ENCODE data around the gene ALS2. TPM values are rescaled to one million over a fixed set of nuclear protein-coding genes. Genes with fewer than 3 reads are reported as not detected.

ALS2 gene
- total and polyA plus RNA-seq, 2 donors (not counting 1 experiment from before 2014, with no cell fraction given): 1.4 to 16.7 TPM

- DNase-seq (no peak), ATAC-seq (ENCODE audit: low read depth) (no peak)
- POLR2A ChIA-PET: no interaction called here
- Mint-ChIP-seq H3K4me1 (no peaks in the 10 kb centered on the region), H3K9me3 (ENCODE audit: insufficient read depth) (no peaks in the 10 kb centered on the region), H3K4me3 (no peak overlapping the region), H3K27me3 (no peaks in the 10 kb centered on the region), H3K27ac (no peak overlapping the region)
- no peaks in the 10 kb centered on the region for H3K9me3 ChIP-seq (ENCODE audit: control extremely low read depth in 1 of 3, control insufficient read depth in 2 of 3, insufficient read depth in 1 of 3, low read length in 2 of 3)
- H2AFZ ChIP-seq (ENCODE audit: insufficient read depth, low read depth, low read length, poor library complexity, severe bottlenecking): no peak overlapping the region
- no peaks in the 10 kb centered on the region for H3K79me2 ChIP-seq (ENCODE audit: control insufficient read depth, insufficient read depth, low read length)
- H3K36me3 ChIP-seq (replicated peaks in 1 of 2; ENCODE audit: control extremely low read depth in 1 of 2, control insufficient read depth in 1 of 2, extremely low read depth in 1 of 2, insufficient read depth in 2 of 2, low read length in 1 of 2): peaks cover 0 to 3% of the 10 kb centered on the region in 2 experiments
- no peak overlapping the region for H3K9ac ChIP-seq (ENCODE audit: low read length)
- no peak overlapping the region for H3K4me3 ChIP-seq (ENCODE audit: control extremely low read depth in 1 of 5, extremely low read depth in 1 of 5, insufficient read depth in 1 of 5, low read depth in 2 of 5, low read length in 4 of 5)
- CTCF ChIA-PET: no interaction called here
- H4K20me1 ChIP-seq (ENCODE audit: control insufficient read depth, insufficient read depth, low read length, poor library complexity, severe bottlenecking): no peaks in the 10 kb centered on the region
- no peaks in the 10 kb centered on the region for H3K27me3 ChIP-seq (replicated peaks in 1 of 4; ENCODE audit: control extremely low read depth in 1 of 4, control insufficient read depth in 3 of 4, insufficient read depth in 4 of 4, low read length in 3 of 4)
- intact Hi-C loops (cut with micrococcal nuclease): no loop called here
- WGBS (ENCODE audit: insufficient coverage): 100% methylated on average over 1 of the region's 3 CpGs
- no peaks in the 10 kb centered on the region for H3K4me1 ChIP-seq (ENCODE audit: control insufficient read depth in 2 of 2, insufficient read depth in 2 of 2, low read length in 2 of 2)
- TF ChIP-seq CTCF (IDR thresholded peaks at IDR 0.05) (no peak), EZH2 (IDR thresholded peaks at IDR 0.05; ENCODE audit: borderline replicate concordance, insufficient read depth, low read depth, low read length, poor library complexity, severe bottlenecking) (no peak)
- H3K27ac ChIP-seq (ENCODE audit: low read length in 2 of 2): no peak overlapping the region
- H3K4me2 ChIP-seq (replicated peaks; ENCODE audit: low read depth, low read length, poor library complexity, severe bottlenecking): no peak overlapping the region
Observed at GRCh38 chr2:201707753-201708152, 73.0 kb downstream of the ALS2 start.

DNA sequence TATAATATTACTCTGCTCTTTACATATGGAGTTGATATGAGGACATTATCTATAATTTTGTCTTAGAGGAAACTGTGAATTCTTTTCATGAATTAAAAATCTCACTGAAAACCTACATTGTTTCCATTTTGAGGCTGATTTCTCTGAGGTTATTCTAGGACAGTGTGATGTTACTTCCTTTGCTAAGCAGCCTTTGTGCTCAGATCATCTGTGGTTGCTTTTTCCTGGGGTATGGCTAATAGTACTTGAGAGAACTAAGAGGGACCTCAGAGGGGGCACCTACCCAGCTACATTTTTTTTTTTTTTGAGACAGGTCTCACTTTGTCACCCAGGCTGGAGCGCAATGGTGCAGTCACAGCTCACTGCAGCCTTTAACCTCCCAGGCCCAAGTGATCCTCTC lies 73.6 kb downstream of the ALS2 start:
- H3K27me3 Mint-ChIP-seq: no peaks in the 10 kb centered on the region
- no peak overlapping the region for H3K4me2 ChIP-seq (replicated peaks; ENCODE audit: low read depth, low read length, poor library complexity, severe bottlenecking)
- no peak overlapping the region for H3K4me3 ChIP-seq (ENCODE audit: control extremely low read depth in 1 of 5, extremely low read depth in 1 of 5, insufficient read depth in 1 of 5, low read depth in 2 of 5, low read length in 4 of 5)
- H3K9me3 ChIP-seq (ENCODE audit: control extremely low read depth in 1 of 3, control insufficient read depth in 2 of 3, insufficient read depth in 1 of 3, low read length in 2 of 3): no peaks in the 10 kb centered on the region
- no peaks in the 10 kb centered on the region for H3K9me3 Mint-ChIP-seq (ENCODE audit: insufficient read depth)
- H3K79me2 ChIP-seq (ENCODE audit: control insufficient read depth, insufficient read depth, low read length): no peaks in the 10 kb centered on the region
- H2AFZ ChIP-seq (ENCODE audit: insufficient read depth, low read depth, low read length, poor library complexity, severe bottlenecking): no peak overlapping the region
- no peaks in the 10 kb centered on the region for H4K20me1 ChIP-seq (ENCODE audit: control insufficient read depth, insufficient read depth, low read length, poor library complexity, severe bottlenecking)
- CTCF ChIA-PET: no interaction called here
- DNase-seq (no peak), ATAC-seq (ENCODE audit: low read depth) (no peak)
- no peak overlapping the region for H3K27ac Mint-ChIP-seq
- H3K27me3 ChIP-seq (replicated peaks in 1 of 4; ENCODE audit: control extremely low read depth in 1 of 4, control insufficient read depth in 3 of 4, insufficient read depth in 4 of 4, low read length in 3 of 4): no peaks in the 10 kb centered on the region
- H3K36me3 ChIP-seq (replicated peaks in 1 of 2; ENCODE audit: control extremely low read depth in 1 of 2, control insufficient read depth in 1 of 2, extremely low read depth in 1 of 2, insufficient read depth in 2 of 2, low read length in 1 of 2): peaks cover 0 to 3% of the 10 kb centered on the region in 2 experiments
- H3K4me3 Mint-ChIP-seq: no peak overlapping the region
- no peak overlapping the region for H3K27ac ChIP-seq (ENCODE audit: low read length in 2 of 2)
- WGBS (ENCODE audit: insufficient coverage): 100% methylated on average over 1 of the region's 1 CpG
- no peaks in the 10 kb centered on the region for H3K4me1 ChIP-seq (ENCODE audit: control insufficient read depth in 2 of 2, insufficient read depth in 2 of 2, low read length in 2 of 2)
- POLR2A ChIA-PET: no interaction called here
- intact Hi-C loops (cut with micrococcal nuclease): no loop called here
- no peak overlapping the region for H3K9ac ChIP-seq (ENCODE audit: low read length)
- no peaks in the 10 kb centered on the region for H3K4me1 Mint-ChIP-seq
- TF ChIP-seq EZH2 (IDR thresholded peaks at IDR 0.05; ENCODE audit: borderline replicate concordance, insufficient read depth, low read depth, low read length, poor library complexity, severe bottlenecking) (no peak), CTCF (IDR thresholded peaks at IDR 0.05) (no peak)

Data from B cell (primary cell).